Endothelial cell of umbilical vein (primary cell): ENCODE measurements around the gene MTG2.

Experiments
- CTCF ChIP-seq, 2 donors: IDR thresholded peaks; 1 replicate in 1 of 2; 2 replicates in 1 of 2; pipeline ENCODE4 v1.5.1; 2011; ENCODE audit warnings: low read length in 2 of 2, mild to moderate bottlenecking in 2 of 2, moderate library complexity in 2 of 2, control low read depth in 1 of 2, inconsistent platforms in 1 of 2, low read depth in 1 of 2; ENCODE audit not compliant: insufficient read depth in 1 of 2; ENCODE audit errors: extremely low read depth in 1 of 2
- EZH2 ChIP-seq: IDR thresholded peaks from 2 replicates; pipeline ENCODE4 v1.6.1; 2012; ENCODE audit warnings: borderline replicate concordance, low read depth, mild to moderate bottlenecking, moderate library complexity, low read length, inconsistent platforms; ENCODE audit not compliant: severe bottlenecking
- POLR2A ChIP-seq: IDR thresholded peaks from 2 replicates; pipeline ENCODE4 v1.6.1; 2012; ENCODE audit warnings: low read depth, mild to moderate bottlenecking, control low read depth, low read length
- POLR2AphosphoS5 ChIP-seq: IDR thresholded peaks from 2 replicates; pipeline ENCODE4 v1.6.1; 2012; ENCODE audit warnings: low read depth, mild to moderate bottlenecking, control low read depth, low read length, moderate library complexity; ENCODE audit not compliant: insufficient read depth

GRCh38 chr20:62174870-62175624 is 7.8 kb upstream of the MTG2 start:
- TF ChIP-seq EZH2 = no peak
- TF ChIP-seq POLR2A = no peak
- TF ChIP-seq POLR2AphosphoS5 = no peak
- TF ChIP-seq CTCF (IDR thresholded peaks at IDR 0.05; ENCODE audit: extremely low read depth in 1 of 2, insufficient read depth in 1 of 2, low read depth in 1 of 2, low read length in 2 of 2) = no peak
